Measurements from ENCODE around the gene TPH2. TPM values are rescaled to one million over a fixed set of nuclear protein-coding genes. Genes with fewer than 3 reads are reported as not detected.

The TPH2 gene
- polyA plus RNA-seq, 1 donor (not counting 4 experiments of a cell fraction or from before 2014, with no cell fraction given) = not detected

DNA sequence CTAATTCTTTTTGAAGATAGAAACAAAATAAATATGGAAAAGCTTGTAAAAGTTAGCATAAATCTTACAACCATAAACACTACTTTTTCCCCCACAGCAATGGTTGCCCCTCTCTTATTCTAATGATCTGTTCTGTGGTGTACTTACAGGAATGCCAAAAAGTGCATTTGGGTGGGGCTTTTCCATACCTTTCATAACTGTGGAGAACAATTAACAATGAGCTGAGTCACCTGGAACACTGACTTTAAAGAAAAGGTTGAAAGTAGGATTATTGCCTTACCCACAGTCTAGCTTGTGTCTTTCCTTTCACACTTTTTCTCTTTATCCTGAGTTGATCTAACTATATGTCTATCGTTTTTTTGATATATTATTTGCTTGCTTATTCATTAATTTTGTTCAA is 86.9 kb downstream of the TPH2 start:
- H3K9ac ChIP-seq (ENCODE audit: control insufficient read depth, extremely low read depth, insufficient read depth, low read length) = no peak overlapping the region
- H3K9me1 ChIP-seq (ENCODE audit: control insufficient read depth, extremely low read depth, insufficient read depth, low read length) = no peaks in the 10 kb centered on the region
- FAIRE-seq (peak; percentile 44), DNase-seq (ENCODE audit: low read depth, low spot score) (no peak)
- no peak overlapping the region for H3K4me3 ChIP-seq (ENCODE audit: control insufficient read depth in 2 of 3, extremely low read depth in 1 of 3, insufficient read depth in 2 of 3, low read depth in 1 of 3, low read length in 3 of 3)
- H3K4me1 ChIP-seq (ENCODE audit: control insufficient read depth, extremely low read depth, insufficient read depth, low read length) = peaks cover 9% of the 10 kb centered on the region
- no peaks in the 10 kb centered on the region for H4K20me1 ChIP-seq (ENCODE audit: control insufficient read depth, extremely low read depth, insufficient read depth, low read length)
- no peaks in the 10 kb centered on the region for H3K9me3 ChIP-seq (ENCODE audit: control insufficient read depth, low read depth, low read length)
- H3K4me2 ChIP-seq (ENCODE audit: control insufficient read depth, extremely low read depth, insufficient read depth, low read depth, low read length) = no peak overlapping the region
- dilution Hi-C loops (cut with MboI; ENCODE audit: extremely low pct_ligation_motif_present, low sequenced_read_pairs) = no loop called here
- H2AFZ ChIP-seq (ENCODE audit: control insufficient read depth, low read length) = no peak overlapping the region
- no peak for TF ChIP-seq EZH2 (IDR thresholded peaks at IDR 0.05; ENCODE audit: low read length)
- TF ChIP-seq, protein P1, sequence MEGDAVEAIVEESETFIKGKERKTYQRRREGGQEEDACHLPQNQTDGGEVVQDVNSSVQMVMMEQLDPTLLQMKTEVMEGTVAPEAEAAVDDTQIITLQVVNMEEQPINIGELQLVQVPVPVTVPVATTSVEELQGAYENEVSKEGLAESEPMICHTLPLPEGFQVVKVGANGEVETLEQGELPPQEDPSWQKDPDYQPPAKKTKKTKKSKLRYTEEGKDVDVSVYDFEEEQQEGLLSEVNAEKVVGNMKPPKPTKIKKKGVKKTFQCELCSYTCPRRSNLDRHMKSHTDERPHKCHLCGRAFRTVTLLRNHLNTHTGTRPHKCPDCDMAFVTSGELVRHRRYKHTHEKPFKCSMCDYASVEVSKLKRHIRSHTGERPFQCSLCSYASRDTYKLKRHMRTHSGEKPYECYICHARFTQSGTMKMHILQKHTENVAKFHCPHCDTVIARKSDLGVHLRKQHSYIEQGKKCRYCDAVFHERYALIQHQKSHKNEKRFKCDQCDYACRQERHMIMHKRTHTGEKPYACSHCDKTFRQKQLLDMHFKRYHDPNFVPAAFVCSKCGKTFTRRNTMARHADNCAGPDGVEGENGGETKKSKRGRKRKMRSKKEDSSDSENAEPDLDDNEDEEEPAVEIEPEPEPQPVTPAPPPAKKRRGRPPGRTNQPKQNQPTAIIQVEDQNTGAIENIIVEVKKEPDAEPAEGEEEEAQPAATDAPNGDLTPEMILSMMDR (optimal IDR thresholded peaks at IDR 0.05 in 1 of 3, IDR thresholded peaks at IDR 0.05 in 1 of 3, conservative IDR thresholded peaks at IDR 0.05 in 1 of 3; ENCODE audit: extremely low read depth in 1 of 3, insufficient read depth in 2 of 3, low read length in 3 of 3) = no peak
- H3K27me3 ChIP-seq (ENCODE audit: control insufficient read depth, extremely low read depth, insufficient read depth, low read length) = no peaks in the 10 kb centered on the region
- H3K27ac ChIP-seq (ENCODE audit: control insufficient read depth, insufficient read depth, low read length) = no peak overlapping the region
- no peaks in the 10 kb centered on the region for H3K36me3 ChIP-seq (ENCODE audit: control insufficient read depth in 2 of 2, extremely low read depth in 1 of 2, insufficient read depth in 2 of 2, low read length in 2 of 2)
- no peaks in the 10 kb centered on the region for H3K79me2 ChIP-seq (ENCODE audit: control insufficient read depth, insufficient read depth, low read length)

DNA sequence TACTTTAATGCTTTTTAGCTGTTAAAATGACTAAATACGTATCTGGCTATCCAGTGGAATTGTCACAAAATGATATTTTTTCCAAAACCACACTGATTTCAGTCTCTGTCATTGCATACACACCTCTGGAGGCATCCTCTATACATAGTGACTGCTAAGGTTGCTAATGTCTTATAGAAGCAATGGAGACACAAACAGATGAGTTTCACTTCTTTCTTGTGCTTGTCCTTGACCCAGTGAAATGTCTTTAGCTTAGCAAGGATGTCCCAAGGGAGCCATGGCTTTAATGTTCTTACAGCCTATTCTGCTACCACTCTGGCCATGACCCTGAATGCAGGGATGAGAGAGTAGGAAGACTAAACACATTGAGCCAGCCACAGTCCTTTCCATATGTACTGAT is 90.3 kb downstream of the TPH2 start:
- dilution Hi-C loops (cut with MboI; ENCODE audit: extremely low pct_ligation_motif_present, low sequenced_read_pairs) = no loop called here
- no peak overlapping the region for H3K4me2 ChIP-seq (ENCODE audit: control insufficient read depth, extremely low read depth, insufficient read depth, low read depth, low read length)
- H3K9me1 ChIP-seq (ENCODE audit: control insufficient read depth, extremely low read depth, insufficient read depth, low read length) = no peaks in the 10 kb centered on the region
- H3K4me3 ChIP-seq (ENCODE audit: control insufficient read depth in 2 of 3, extremely low read depth in 1 of 3, insufficient read depth in 2 of 3, low read depth in 1 of 3, low read length in 3 of 3) = no peak overlapping the region
- no peaks in the 10 kb centered on the region for H3K9me3 ChIP-seq (ENCODE audit: control insufficient read depth, low read depth, low read length)
- no peak overlapping the region for H3K9ac ChIP-seq (ENCODE audit: control insufficient read depth, extremely low read depth, insufficient read depth, low read length)
- DNase-seq (ENCODE audit: low read depth, low spot score) = no peak
- no peaks in the 10 kb centered on the region for H3K36me3 ChIP-seq (ENCODE audit: control insufficient read depth in 2 of 2, extremely low read depth in 1 of 2, insufficient read depth in 2 of 2, low read length in 2 of 2)
- H3K27ac ChIP-seq (ENCODE audit: control insufficient read depth, insufficient read depth, low read length) = no peak overlapping the region
- peaks cover 9% of the 10 kb centered on the region for H3K4me1 ChIP-seq (ENCODE audit: control insufficient read depth, extremely low read depth, insufficient read depth, low read length)
- no peak for FAIRE-seq
- H4K20me1 ChIP-seq (ENCODE audit: control insufficient read depth, extremely low read depth, insufficient read depth, low read length) = no peaks in the 10 kb centered on the region
- H2AFZ ChIP-seq (ENCODE audit: control insufficient read depth, low read length) = no peak overlapping the region
- TF ChIP-seq EZH2 (IDR thresholded peaks at IDR 0.05; ENCODE audit: low read length) = no peak
- TF ChIP-seq, protein P1 (optimal IDR thresholded peaks at IDR 0.05 in 1 of 3, IDR thresholded peaks at IDR 0.05 in 1 of 3, conservative IDR thresholded peaks at IDR 0.05 in 1 of 3; ENCODE audit: extremely low read depth in 1 of 3, insufficient read depth in 2 of 3, low read length in 3 of 3) = no peak
- no peaks in the 10 kb centered on the region for H3K79me2 ChIP-seq (ENCODE audit: control insufficient read depth, insufficient read depth, low read length)
- H3K27me3 ChIP-seq (ENCODE audit: control insufficient read depth, extremely low read depth, insufficient read depth, low read length) = no peaks in the 10 kb centered on the region

Data from keratinocyte (primary cell).